ENCODE results near the gene ASPRV1.

The ASPRV1 gene

DNA sequence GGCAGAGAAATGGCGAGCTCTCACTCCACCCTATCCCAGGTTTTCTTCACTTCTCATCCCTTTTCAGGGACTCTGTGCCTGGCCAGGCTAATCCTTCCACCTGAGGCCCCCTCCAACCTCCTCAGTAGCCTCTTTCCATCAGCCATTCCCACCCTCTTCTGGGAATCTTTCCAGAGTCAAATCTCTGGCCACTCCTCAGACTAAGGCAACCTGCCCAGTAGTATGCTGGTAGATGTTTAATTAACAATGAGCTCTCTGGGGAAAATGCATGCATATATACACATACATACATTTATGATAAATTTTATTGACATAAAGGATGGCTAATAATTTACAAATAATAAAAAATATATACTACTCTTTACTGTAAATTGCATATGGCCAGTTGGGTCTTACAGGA lies 11.4 kb upstream of the ASPRV1 start:
- no peak for DNase-seq (ENCODE audit: low read depth)
- H3K4me3 ChIP-seq (ENCODE audit: low read length): no peak overlapping the region
- TF ChIP-seq, protein P1, sequence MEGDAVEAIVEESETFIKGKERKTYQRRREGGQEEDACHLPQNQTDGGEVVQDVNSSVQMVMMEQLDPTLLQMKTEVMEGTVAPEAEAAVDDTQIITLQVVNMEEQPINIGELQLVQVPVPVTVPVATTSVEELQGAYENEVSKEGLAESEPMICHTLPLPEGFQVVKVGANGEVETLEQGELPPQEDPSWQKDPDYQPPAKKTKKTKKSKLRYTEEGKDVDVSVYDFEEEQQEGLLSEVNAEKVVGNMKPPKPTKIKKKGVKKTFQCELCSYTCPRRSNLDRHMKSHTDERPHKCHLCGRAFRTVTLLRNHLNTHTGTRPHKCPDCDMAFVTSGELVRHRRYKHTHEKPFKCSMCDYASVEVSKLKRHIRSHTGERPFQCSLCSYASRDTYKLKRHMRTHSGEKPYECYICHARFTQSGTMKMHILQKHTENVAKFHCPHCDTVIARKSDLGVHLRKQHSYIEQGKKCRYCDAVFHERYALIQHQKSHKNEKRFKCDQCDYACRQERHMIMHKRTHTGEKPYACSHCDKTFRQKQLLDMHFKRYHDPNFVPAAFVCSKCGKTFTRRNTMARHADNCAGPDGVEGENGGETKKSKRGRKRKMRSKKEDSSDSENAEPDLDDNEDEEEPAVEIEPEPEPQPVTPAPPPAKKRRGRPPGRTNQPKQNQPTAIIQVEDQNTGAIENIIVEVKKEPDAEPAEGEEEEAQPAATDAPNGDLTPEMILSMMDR (IDR thresholded peaks at IDR 0.05; ENCODE audit: insufficient read depth, low read depth, low read length, missing control alignments): no peak

DNA sequence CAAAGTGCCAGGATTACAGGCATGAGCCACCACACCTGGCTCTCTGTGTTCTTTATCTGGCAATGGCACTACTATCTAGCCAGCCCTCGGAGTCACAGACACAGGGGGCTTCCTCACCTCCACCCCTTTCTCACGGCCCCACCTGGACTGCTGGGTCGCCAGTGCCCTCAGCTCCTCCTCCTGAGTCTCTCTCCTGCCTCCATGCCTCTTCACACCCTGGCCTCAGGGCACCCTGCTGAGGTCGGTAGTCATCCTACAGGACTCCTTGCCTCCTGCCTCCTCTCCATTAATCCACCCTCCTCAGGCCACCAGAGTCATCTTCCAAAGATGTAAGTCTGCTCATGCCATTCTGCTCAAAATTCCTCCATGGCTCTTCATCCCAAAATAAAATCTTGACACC lies 8.6 kb upstream of the ASPRV1 start:
- TF ChIP-seq, protein P1 (IDR thresholded peaks at IDR 0.05; ENCODE audit: insufficient read depth, low read depth, low read length, missing control alignments): no peak
- DNase-seq (ENCODE audit: low read depth): no peak
- no peak overlapping the region for H3K4me3 ChIP-seq (ENCODE audit: low read length)

DNA sequence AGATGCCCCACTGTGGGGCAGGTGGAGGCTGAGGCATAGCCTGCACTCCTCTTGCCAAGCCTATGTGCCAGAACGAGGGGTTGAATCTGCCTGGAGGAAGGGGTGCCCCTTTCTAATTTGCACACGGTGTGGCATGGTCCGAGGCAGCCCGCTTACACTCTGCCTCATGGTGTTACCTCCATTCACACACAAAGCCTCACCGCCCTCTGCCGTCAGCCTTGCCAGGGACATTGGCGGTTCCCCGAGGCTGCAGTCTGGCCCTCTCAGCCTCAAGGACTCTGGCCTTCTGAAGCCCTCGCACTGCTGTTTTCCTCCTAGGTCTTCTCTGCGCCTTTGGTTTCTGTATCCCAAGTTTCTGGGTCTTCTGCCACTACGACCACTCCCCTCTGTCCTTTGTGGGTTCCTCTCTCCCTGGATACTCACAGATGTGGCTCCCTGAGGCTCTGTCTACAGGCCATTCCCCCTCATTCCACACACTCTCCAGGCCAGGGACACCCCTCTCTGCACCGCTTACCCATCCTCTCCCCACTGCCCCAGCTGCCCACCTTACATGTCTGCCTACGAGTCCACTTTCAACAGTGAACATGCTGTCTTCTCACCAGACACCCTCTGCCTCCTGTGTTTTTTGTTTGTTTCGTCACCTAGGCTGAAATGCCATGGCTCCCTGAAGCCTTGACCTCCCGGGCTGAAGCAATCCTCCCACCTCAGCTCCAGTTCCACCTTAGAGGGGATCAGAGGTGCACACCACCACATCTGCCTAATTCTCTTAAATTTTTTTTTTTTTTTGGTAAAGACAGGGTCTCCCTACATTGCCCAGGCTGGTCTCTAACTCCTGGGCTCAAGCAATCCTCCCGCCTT lies 7.9 kb upstream of the ASPRV1 start:
- TF ChIP-seq, protein P1 (IDR thresholded peaks at IDR 0.05; ENCODE audit: insufficient read depth, low read depth, low read length, missing control alignments): no peak
- no peak overlapping the region for H3K4me3 ChIP-seq (ENCODE audit: low read length)
- DNase-seq (ENCODE audit: low read depth): no peak

DNA sequence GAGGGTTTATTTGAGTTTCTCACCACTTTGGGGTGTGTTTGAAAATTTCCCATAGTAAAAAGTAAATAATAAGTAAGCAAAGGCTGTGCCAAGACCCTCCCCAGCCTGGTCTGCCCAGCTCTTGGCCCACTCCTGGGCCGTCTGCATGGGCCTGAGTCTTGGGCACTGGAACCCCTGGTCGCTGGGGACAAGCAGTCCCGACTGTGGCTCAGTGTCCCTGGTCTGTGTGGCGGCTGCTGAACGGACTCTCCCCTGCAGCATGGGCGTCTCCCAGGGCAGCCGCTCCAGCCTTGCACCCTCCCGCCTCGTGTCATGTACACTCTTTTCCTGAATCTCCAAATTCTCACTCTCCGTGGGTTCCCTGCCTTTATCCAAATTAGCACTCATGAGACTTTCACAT lies 7.2 kb upstream of the ASPRV1 start:
- no peak overlapping the region for H3K4me3 ChIP-seq (ENCODE audit: low read length)
- no peak for DNase-seq (ENCODE audit: low read depth)
- TF ChIP-seq, protein P1 (IDR thresholded peaks at IDR 0.05; ENCODE audit: insufficient read depth, low read depth, low read length, missing control alignments): no peak

DNA sequence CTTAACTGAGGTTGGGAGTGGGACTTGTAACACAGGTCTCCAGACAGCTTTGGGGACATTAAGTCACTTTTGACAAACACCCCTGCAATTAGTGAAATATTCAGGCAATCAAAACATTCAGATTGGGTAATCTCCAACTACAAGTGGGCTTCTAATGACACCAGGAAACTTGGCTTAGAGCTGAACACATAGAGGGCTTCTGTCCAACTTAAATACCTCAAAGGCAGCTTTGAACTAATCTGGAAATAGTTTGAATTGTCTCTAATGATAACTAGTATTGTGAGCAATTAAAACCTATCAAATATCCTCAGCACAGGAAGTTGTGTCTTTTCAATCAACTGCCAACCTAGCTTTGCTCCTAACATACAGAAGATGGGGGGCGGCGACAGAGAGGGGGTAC lies 5.1 kb upstream of the ASPRV1 start:
- H3K4me3 ChIP-seq (ENCODE audit: low read length): no peak overlapping the region
- TF ChIP-seq, protein P1 (IDR thresholded peaks at IDR 0.05; ENCODE audit: insufficient read depth, low read depth, low read length, missing control alignments): no peak
- no peak for DNase-seq (ENCODE audit: low read depth)

DNA sequence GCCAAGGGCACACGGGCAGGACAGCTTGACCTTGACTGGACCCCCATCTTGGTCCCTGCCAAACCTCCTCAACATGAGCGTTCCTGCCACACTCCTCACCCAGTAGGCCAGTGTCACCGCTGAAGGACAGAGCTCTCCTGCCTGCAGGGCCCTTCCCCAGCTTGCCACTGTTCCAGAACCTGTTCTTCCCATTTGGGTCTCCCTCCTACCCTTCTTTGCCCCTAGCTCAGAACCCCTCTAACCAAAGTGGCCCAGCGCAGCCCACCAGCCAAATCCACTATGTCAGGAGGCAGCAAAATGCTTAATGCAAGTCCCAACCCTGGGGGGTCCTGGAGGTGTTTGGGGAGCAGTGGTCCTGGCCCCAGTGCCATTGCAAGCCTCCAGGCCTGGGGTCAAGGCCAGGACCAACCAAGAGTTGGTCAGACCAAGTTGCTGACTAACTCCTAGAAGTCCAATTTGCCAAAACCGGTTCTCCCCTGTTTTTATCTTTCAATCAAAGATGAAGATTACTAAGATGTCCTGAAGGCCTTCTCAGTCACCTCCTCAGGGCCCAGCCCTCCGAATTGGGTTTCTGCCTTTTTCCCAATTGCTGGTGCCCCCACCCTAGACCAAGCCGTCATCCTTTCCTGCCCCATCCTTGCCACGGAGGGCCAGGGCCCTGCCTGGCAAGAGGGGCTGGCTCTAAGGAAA lies 4.5 kb upstream of the ASPRV1 start:
- TF ChIP-seq, protein P1 (IDR thresholded peaks at IDR 0.05; ENCODE audit: insufficient read depth, low read depth, low read length, missing control alignments): no peak
- DNase-seq (ENCODE audit: low read depth): peak; percentile 15
- H3K4me3 ChIP-seq (ENCODE audit: low read length): no peak overlapping the region

Data from epithelial cell of esophagus (primary cell).